Measurements from ENCODE around the gene NAALAD2.
A peak's percentile ranks its signal among the peaks of the same experiment; 100 is the strongest.
"Not testable (repeated sequence)": the region's sequence is repeated elsewhere in the genome, so short reads cannot be mapped to it uniquely, and the experiment has no call there.

NAALAD2 gene

GRCh38 chr11:90197377-90197776 lies 62.9 kb downstream of the NAALAD2 start:
- no peak for DNase-seq

GRCh38 chr11:90202342-90202741 lies 67.9 kb downstream of the NAALAD2 start:
- no peak for DNase-seq

GRCh38 chr11:90204407-90204806 lies 69.9 kb downstream of the NAALAD2 start:
- DNase-seq: no peak

GRCh38 chr11:90204832-90205646 lies 70.6 kb downstream of the NAALAD2 start:
- peak; percentile 43 for DNase-seq

DNA sequence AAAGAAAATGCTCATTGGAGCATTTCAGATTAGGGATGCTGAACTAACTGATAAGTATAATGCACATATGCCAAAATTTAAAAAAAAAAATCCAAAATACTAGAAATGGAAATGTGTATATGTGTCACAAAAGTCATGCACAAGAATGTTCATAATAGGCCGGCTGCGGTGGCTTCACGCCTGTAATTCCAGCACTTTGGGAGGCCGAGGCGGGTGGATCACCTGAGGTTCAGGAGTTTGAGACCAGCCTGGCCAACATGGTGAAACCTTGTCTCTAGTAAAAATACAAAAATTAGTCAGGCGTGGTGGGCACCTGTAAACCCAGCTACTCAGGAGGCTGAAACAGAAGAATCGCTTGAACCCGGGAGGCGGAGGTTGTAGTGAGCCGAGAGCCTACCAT lies 73.5 kb downstream of the NAALAD2 start:
- DNase-seq: not testable (repeated sequence)

GRCh38 chr11:90208857-90209256 lies 74.4 kb downstream of the NAALAD2 start:
- DNase-seq: no peak

DNA sequence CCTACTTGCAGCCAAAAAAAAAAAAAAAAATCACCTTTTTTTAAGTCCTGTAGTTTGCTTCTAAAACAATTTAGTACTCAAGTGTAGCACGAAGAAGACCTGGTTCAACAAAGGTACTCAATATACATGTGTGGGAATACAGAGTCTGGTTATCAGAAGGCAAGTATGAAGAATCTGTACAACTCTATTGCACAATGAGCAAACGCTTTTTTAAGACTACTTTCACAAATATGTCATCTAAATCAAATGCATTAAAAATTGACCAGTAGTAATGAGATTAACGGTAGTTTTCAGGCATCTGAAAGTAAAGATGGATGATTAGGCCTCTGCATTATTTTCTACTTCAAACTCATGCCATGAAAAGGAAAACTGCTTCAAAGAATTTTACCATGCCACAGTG lies 78.9 kb downstream of the NAALAD2 start:
- DNase-seq: no peak

- DNase-seq: no peak
Observed at GRCh38 chr11:90216611-90217010, 82.1 kb downstream of the NAALAD2 start.

- DNase-seq: no peak
Observed at GRCh38 chr11:90218606-90219005, 84.1 kb downstream of the NAALAD2 start.

- DNase-seq: no peak
Observed at GRCh38 chr11:90219438-90219837, 85.0 kb downstream of the NAALAD2 start.

- DNase-seq: no peak
Observed at GRCh38 chr11:90220391-90220790, 85.9 kb downstream of the NAALAD2 start.

DNA sequence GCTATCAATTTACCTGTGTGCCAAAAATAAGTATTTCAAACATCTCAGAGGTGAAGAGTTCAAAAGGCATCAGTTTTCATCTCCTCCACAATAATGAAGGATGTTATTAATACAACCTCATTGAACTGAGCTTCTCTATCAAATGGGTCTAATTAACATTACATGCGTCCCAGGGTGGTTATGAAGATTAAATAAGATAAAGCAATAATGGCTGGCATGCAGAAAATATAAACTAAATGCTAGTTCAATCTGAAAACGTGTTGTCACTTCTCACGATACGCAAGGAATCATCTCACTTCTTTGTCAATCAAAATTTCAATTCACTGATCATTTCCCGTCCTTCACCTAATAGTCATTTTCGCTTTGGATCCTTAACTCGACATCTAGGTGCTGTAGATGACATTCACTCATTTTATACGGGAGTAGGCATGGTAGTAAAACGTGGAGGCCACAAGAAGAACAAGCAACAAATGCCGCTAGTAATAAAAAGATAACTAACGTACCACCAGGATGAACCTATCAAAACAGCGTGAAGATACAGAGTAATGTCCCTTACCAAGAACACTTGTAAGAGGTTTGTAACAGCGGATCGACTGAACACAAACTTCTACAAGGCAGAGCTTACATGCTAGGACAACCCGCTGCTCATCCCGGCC lies 87.5 kb downstream of the NAALAD2 start:
- DNase-seq: no peak

- peak; percentile 94 for DNase-seq
Observed at GRCh38 chr11:90222459-90223247, 88.2 kb downstream of the NAALAD2 start, which contains the start of gene CHORDC1. Gene CHORDC1, minus strand, starts transcription at chr11:90223049. Its CDS starts 95 bp downstream, at chr11:90222954.

DNA sequence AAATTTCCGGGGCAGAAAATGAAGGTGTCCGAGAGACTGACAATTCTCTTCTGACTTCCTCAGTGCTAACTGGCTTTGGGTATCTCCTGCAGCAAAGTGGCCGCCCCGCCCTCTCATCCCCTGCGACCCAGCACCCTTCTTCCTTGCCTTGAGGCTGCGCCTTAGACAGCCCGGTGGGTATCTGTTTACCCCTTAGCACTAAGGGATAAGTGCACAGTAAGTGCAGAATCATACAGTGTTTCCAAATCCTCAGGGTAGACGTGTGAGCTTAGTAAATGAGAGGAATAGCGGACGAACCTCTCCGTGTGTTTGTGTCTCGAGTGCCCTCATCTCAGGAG lies 88.8 kb downstream of the NAALAD2 start:
- peak; percentile 83 for DNase-seq

DNA sequence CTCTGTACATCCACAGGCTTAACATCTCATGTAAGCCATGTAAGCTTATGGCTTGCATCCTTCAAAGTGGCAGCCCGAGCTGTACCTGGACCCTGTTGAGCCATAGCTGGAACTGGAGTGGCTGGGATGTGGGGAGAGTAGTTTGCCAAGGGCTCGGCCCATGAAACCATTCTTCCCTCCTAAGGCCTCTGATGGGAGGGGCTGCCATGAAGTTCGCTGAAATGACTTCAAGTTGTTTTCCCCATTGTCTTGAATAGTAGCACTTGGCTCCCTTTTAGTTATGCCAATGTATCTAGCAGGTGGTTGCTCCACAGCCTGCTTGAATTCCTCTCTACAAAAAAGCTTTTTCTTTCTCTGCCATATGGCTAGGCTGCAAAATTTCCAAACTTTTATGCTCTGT lies 93.6 kb downstream of the NAALAD2 start:
- DNase-seq: no peak

GRCh38 chr11:90229791-90230190 lies 95.3 kb downstream of the NAALAD2 start:
- no peak for DNase-seq

DNA sequence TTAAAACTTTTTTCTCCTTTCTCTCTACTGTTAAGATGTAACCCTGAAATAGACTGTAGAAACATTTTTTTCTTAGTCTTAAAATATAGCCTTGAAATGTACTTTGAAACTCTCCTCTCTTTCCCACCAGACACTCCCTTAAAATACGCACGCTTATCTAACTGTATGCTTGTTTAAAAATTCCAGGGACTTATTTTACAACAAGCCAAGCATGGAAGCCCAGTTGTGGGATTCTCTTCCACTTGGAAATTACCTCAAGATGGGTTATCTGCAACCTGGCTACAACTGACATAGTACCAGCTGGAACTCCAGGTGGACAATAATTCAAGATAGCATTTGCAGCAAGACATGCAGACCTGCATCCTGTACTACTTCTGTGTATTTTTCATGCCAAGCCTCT lies 100.5 kb downstream of the NAALAD2 start:
- DNase-seq: no peak

GRCh38 chr11:90235526-90235925 lies 101.1 kb downstream of the NAALAD2 start:
- DNase-seq: no peak

- no peak for DNase-seq
Observed at GRCh38 chr11:90237004-90237403, 102.5 kb downstream of the NAALAD2 start.

DNA sequence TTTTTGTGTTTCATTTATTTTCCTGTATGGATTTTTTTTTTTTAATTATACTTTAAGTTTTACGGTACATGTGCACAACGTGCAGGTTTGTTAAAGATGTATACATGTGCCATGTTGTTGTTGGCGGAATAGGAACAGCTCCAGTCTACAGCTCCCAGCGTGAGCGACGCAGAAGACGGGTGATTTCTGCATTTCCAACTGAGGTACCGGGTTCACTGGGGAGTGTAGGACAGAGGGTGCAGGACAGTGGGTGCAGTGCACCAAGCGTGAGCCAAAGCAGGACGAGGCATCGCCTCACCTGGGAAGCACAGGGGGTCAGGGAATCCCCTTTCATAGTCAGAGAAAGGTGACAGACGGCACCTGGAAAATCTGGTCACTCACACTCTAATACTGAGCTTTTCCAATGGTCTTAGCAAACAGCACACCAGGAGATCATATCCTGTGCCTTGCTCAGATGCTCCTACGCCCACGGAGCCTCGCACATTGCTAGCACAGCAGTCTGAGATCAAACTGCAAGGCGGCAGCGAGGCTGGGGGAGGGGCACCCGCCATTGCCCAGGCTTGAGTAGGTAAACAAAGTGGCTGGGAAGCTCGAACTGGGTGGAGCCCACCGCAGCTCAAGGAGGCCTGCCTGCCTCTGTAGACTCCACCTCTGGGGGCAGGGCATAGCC lies 105.6 kb downstream of the NAALAD2 start:
- DNase-seq: not testable (repeated sequence)

GRCh38 chr11:90241414-90241813 lies 107.0 kb downstream of the NAALAD2 start:
- DNase-seq: no peak

Measured in KG1 (cell line).